ENCODE measurements around the gene FUT6. TPM values are rescaled to one million over a fixed set of nuclear protein-coding genes. Genes with fewer than 3 reads are reported as not detected.

FUT6 gene
- total RNA-seq, 3 donors from 2014 or later = 0.73 to 4.3 TPM; not detected in 1

DNA sequence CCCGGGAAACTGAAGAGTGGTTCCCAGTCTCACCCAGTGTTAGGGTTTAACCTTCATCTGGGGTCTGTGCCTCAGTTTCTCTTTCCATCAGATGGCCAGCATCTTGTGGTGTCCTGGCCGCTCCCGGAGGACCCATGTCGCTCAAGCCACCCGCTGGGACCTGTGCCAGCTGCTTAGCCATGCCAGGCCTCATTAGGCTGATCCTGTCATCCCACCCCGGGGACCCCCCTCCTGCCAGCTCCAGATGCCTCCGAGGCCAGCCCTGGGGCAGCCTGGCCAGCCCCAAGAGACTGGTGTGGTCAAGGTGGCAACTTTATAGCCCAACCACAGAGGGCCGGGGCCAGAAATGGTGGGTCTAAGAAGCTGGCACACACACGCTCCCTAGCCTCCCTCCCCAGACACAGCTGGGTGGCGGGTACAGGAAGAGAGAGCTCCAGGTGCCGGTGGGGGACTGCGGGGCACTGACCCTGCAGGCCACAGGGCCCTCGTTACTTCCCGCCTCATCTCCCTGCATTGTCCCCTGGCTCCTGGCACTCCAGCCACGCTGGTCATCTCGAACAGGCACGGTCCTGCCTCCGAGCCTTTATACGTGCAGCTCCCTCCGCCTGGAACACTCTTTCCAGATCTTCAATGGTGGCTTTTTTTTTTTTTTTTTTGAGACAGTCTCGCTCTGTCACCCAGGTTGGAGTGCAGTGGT is 31.2 kb downstream of the FUT6 start:
- Histone ChIP-seq H3K36me3 (no peaks in the 10 kb centered on the region), H3K9me3 (no peaks in the 10 kb centered on the region), H3K4me1 (no peaks in the 10 kb centered on the region), H3K27ac (no peak overlapping the region), H3K27me3 (peaks cover 3 to 4% of the 10 kb centered on the region in 2 donors), H3K4me3 (no peak overlapping the region)
- intact Hi-C loops (cut with DNase I; ENCODE audit: low total_unique reads) = loop anchor here (10.0 kb wide), 1 partner anchor 97 kb away; the partner anchor contains the start of genes NDUFA11 and VMAC
- TF ChIP-seq, protein P1, sequence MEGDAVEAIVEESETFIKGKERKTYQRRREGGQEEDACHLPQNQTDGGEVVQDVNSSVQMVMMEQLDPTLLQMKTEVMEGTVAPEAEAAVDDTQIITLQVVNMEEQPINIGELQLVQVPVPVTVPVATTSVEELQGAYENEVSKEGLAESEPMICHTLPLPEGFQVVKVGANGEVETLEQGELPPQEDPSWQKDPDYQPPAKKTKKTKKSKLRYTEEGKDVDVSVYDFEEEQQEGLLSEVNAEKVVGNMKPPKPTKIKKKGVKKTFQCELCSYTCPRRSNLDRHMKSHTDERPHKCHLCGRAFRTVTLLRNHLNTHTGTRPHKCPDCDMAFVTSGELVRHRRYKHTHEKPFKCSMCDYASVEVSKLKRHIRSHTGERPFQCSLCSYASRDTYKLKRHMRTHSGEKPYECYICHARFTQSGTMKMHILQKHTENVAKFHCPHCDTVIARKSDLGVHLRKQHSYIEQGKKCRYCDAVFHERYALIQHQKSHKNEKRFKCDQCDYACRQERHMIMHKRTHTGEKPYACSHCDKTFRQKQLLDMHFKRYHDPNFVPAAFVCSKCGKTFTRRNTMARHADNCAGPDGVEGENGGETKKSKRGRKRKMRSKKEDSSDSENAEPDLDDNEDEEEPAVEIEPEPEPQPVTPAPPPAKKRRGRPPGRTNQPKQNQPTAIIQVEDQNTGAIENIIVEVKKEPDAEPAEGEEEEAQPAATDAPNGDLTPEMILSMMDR (IDR thresholded peaks at IDR 0.05) = no peak
- TF ChIP-seq POLR2AphosphoS5 (IDR thresholded peaks at IDR 0.05) = no peak
- TF ChIP-seq POLR2A (IDR thresholded peaks at IDR 0.05) = no peak
- no peak for DNase-seq (ENCODE audit: low spot score in 2 of 2)

DNA sequence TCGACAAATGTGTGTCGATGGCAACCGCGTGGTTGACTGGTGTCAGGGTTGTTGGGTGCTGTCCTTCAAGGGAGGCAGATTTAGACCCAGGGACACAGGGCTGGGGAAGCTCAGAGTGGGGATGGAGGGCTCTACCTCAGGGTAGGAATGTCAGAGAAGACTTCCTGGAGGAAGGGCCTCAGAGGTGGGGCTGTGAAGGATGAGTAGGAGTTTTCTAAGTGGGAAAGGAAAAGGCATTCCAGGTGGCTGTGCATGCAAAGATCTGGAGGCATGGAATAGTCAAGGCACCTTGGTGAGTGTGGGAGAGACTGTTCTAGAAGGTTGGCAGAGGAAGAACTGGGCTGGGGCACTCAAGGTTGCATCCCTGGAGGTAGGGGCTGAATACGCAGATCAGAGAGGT is 32.6 kb downstream of the FUT6 start:
- Histone ChIP-seq H3K27me3 (peaks cover 4 to 9% of the 10 kb centered on the region in 2 donors), H3K9me3 (no peaks in the 10 kb centered on the region), H3K36me3 (no peaks in the 10 kb centered on the region), H3K27ac (peak overlapping the region in 1 of 2 donors; percentile 21), H3K4me1 (no peaks in the 10 kb centered on the region), H3K4me3 (no peak overlapping the region)
- no peak for DNase-seq (ENCODE audit: low spot score in 2 of 2)
- TF ChIP-seq POLR2A (IDR thresholded peaks at IDR 0.05) = no peak
- TF ChIP-seq, protein P1 (IDR thresholded peaks at IDR 0.05) = no peak
- TF ChIP-seq POLR2AphosphoS5 (IDR thresholded peaks at IDR 0.05) = no peak
- intact Hi-C loops (cut with DNase I; ENCODE audit: low total_unique reads) = loop anchor here (10.0 kb wide), 1 partner anchor 98 kb away; the partner anchor contains the start of genes NDUFA11 and VMAC

DNA sequence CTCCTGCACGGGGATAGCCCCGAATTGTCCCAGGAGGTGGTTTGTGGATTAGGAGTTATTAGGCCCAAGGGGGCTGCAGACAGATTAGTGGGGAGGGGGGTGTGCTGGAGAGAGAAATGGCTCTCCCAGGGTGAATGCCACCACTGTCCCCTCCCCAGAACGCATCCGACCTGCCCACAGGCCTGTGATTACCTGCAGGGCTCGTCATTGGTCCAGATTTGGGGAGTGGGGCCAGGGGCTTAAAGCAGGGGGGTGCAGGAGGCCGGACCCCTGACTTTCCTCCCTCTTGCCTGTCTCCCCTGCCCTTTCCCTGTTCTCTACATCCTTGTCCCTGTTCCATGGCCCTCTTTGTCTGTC is 33.4 kb downstream of the FUT6 start:
- H3K36me3 ChIP-seq = no peaks in the 10 kb centered on the region
- DNase-seq (ENCODE audit: low spot score in 2 of 2) = no peak
- H3K4me1 ChIP-seq = no peaks in the 10 kb centered on the region
- TF ChIP-seq POLR2A (IDR thresholded peaks at IDR 0.05) (no peak), POLR2AphosphoS5 (IDR thresholded peaks at IDR 0.05) (no peak)
- TF ChIP-seq, protein P1 (IDR thresholded peaks at IDR 0.05) = peak in 1 of 3 donors; percentile 5
- intact Hi-C loops (cut with DNase I; ENCODE audit: low total_unique reads) = loop anchor here (10.0 kb wide), 1 partner anchor 99 kb away; the partner anchor contains the start of genes NDUFA11 and VMAC
- H3K4me3 ChIP-seq = peak overlapping the region in 2 of 3 donors; percentile 54 to 65
- H3K27ac ChIP-seq = peak overlapping the region in 1 of 2 donors; percentile 21
- H3K27me3 ChIP-seq = peaks cover 4 to 9% of the 10 kb centered on the region in 2 donors
- H3K9me3 ChIP-seq = no peaks in the 10 kb centered on the region

DNA sequence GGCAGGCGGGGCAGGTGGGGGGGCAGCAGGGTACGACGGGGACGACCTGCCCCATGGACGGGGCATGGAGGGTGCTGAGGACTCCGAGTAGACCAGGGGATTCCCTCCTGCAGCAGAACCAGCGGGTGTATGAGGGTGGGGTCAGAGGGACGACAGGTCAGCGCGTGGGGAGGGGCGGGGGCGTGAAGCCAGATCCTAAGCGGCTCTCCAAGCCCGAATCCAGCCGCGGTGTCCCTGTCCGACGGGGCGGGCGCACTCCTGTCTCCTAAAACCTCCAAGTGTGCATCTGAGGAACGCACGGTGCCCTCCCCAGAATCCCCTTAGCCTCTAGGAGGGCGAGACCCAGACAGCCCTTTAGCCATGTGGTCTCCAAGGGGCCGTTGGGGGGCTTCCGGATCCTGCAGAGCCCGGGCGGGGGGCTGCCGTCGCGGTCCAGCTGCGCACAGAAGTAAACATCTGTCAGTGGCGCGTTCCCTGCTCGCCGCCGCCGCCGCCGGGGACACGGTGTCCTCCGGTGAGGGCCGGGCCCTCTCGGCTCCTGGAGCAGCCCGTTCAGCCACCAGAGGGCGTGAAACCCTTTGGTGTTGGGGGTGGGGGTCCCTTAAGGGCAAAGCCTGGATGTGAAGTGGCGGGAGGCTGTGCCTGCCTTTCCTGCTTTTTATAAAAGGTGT is 33.9 kb downstream of the FUT6 start:
- Histone ChIP-seq H3K27me3 (peaks cover 4 to 9% of the 10 kb centered on the region in 2 donors), H3K4me3 (peak overlapping the region; percentile 2 to 65 (median 54)), H3K36me3 (no peaks in the 10 kb centered on the region), H3K4me1 (no peaks in the 10 kb centered on the region), H3K27ac (peak overlapping the region; percentile 52 to 62), H3K9me3 (no peaks in the 10 kb centered on the region)
- peak; percentile 55 to 73 for DNase-seq (ENCODE audit: low spot score in 2 of 2)
- no peak for TF ChIP-seq POLR2AphosphoS5 (IDR thresholded peaks at IDR 0.05)
- TF ChIP-seq, protein P1 (IDR thresholded peaks at IDR 0.05) = peak; percentile 45 to 79 (median 52)
- no peak for TF ChIP-seq POLR2A (IDR thresholded peaks at IDR 0.05)
- intact Hi-C loops (cut with DNase I; ENCODE audit: low total_unique reads) = loop anchor here (10.0 kb wide), 1 partner anchor 99 kb away; the partner anchor contains the start of genes NDUFA11 and VMAC
